Duodenal mucosa (tissue), 2 donors: ENCODE measurements around the gene KRT72.

Experiments used
- H3K27ac ChIP-seq: one replicate; pipeline ENCODE4 v1.7.0; 2013; ENCODE audit warnings: low read depth, low read length
- H3K27me3 ChIP-seq, 2 donors: one replicate each; pipeline ENCODE4 v1.7.0; 2013; ENCODE audit warnings: low read length in 2 of 2, control low read depth in 1 of 2; ENCODE audit not compliant: insufficient read depth in 2 of 2, control insufficient read depth in 1 of 2
- H3K36me3 ChIP-seq, 2 donors: one replicate each; pipeline ENCODE4 v1.7.0; 2013; ENCODE audit warnings: low read length in 2 of 2, control low read depth in 1 of 2; ENCODE audit not compliant: insufficient read depth in 2 of 2, control insufficient read depth in 1 of 2
- H3K4me1 ChIP-seq, 2 donors: one replicate each; pipeline ENCODE4 v1.7.0; 2013; ENCODE audit warnings: low read length in 2 of 2, control low read depth in 1 of 2; ENCODE audit not compliant: insufficient read depth in 2 of 2, control insufficient read depth in 1 of 2
- H3K4me3 ChIP-seq, 2 donors: one replicate each; pipeline ENCODE4 v1.7.0; 2013; ENCODE audit warnings: low read length in 2 of 2, low read depth in 1 of 2
- H3K9ac ChIP-seq, 2 donors: one replicate each; pipeline ENCODE4 v1.7.0; 2013; ENCODE audit warnings: low read length in 2 of 2, low read depth in 1 of 2
- H3K9me3 ChIP-seq, 2 donors: one replicate each; pipeline ENCODE4 v1.7.0; 2013; ENCODE audit warnings: low read length in 2 of 2, control low read depth in 1 of 2; ENCODE audit not compliant: control insufficient read depth in 1 of 2

KRT72 gene

GRCh38 chr12:52552681-52553195 is 48.5 kb downstream of the KRT72 start, which contains the start of gene KRT71:
Gene KRT71, minus strand, starts transcription at chr12:52553145. Its CDS starts 68 bp downstream, at chr12:52553077.
- H3K27me3 ChIP-seq: no peaks in the 10 kb centered on the region

GRCh38 chr12:52552055-52552454 is 49.2 kb downstream of the KRT72 start:
- no peaks in the 10 kb centered on the region for H3K27me3 ChIP-seq
- no peaks in the 10 kb centered on the region for H3K36me3 ChIP-seq
- no peak overlapping the region for H3K9ac ChIP-seq
- H3K27ac ChIP-seq: no peak overlapping the region
- H3K9me3 ChIP-seq: no peaks in the 10 kb centered on the region
- no peaks in the 10 kb centered on the region for H3K4me1 ChIP-seq
- no peak overlapping the region for H3K4me3 ChIP-seq

More at GRCh38 chr12:52552681-52553195, 48.5 kb downstream of the KRT72 start, which contains the start of gene KRT71:
- Histone ChIP-seq H3K4me3 (no peak within 1 kb of the TSS), H3K9ac (no peak within 1 kb of the TSS), H3K9me3 (no peaks in the 10 kb centered on the region), H3K27ac (no peak within 1 kb of the TSS), H3K4me1 (no peaks in the 10 kb centered on the region), H3K36me3 (no peaks in the 10 kb centered on the region)

GRCh38 chr12:52551216-52551865 is 49.9 kb downstream of the KRT72 start:
- H3K27me3 ChIP-seq: no peaks in the 10 kb centered on the region
- no peak overlapping the region for H3K9ac ChIP-seq
- H3K4me1 ChIP-seq: no peaks in the 10 kb centered on the region
- H3K9me3 ChIP-seq: no peaks in the 10 kb centered on the region
- H3K27ac ChIP-seq: no peak overlapping the region
- no peak overlapping the region for H3K4me3 ChIP-seq
- H3K36me3 ChIP-seq: no peaks in the 10 kb centered on the region

GRCh38 chr12:52546126-52546525 is 55.1 kb downstream of the KRT72 start:
- Histone ChIP-seq H3K27me3 (no peaks in the 10 kb centered on the region), H3K9me3 (no peaks in the 10 kb centered on the region), H3K9ac (no peak overlapping the region), H3K4me3 (no peak overlapping the region), H3K27ac (no peak overlapping the region), H3K36me3 (no peaks in the 10 kb centered on the region), H3K4me1 (no peaks in the 10 kb centered on the region)

- Histone ChIP-seq H3K36me3 (no peaks in the 10 kb centered on the region), H3K27ac (no peak overlapping the region), H3K27me3 (no peaks in the 10 kb centered on the region), H3K9ac (no peak overlapping the region), H3K4me1 (no peaks in the 10 kb centered on the region), H3K4me3 (no peak overlapping the region), H3K9me3 (no peaks in the 10 kb centered on the region)
Observed at GRCh38 chr12:52543985-52544883, 57.0 kb downstream of the KRT72 start.

GRCh38 chr12:52542785-52543318 is 58.4 kb downstream of the KRT72 start:
- H3K27ac ChIP-seq: no peak overlapping the region
- no peaks in the 10 kb centered on the region for H3K9me3 ChIP-seq
- peaks cover 0 to 5% of the 10 kb centered on the region in 2 donors for H3K4me1 ChIP-seq
- no peak overlapping the region for H3K9ac ChIP-seq
- no peaks in the 10 kb centered on the region for H3K27me3 ChIP-seq
- no peak overlapping the region for H3K4me3 ChIP-seq
- H3K36me3 ChIP-seq: no peaks in the 10 kb centered on the region

- Histone ChIP-seq H3K27ac (no peak overlapping the region), H3K27me3 (no peaks in the 10 kb centered on the region), H3K9ac (no peak overlapping the region), H3K36me3 (no peaks in the 10 kb centered on the region), H3K4me1 (peaks cover 0 to 5% of the 10 kb centered on the region in 2 donors), H3K4me3 (no peak overlapping the region), H3K9me3 (no peaks in the 10 kb centered on the region)
Observed at GRCh38 chr12:52542157-52542556, 59.1 kb downstream of the KRT72 start.

GRCh38 chr12:52541709-52542108 is 59.6 kb downstream of the KRT72 start:
- Histone ChIP-seq H3K4me3 (no peak overlapping the region), H3K27ac (no peak overlapping the region), H3K9me3 (no peaks in the 10 kb centered on the region), H3K4me1 (peaks cover 0 to 5% of the 10 kb centered on the region in 2 donors), H3K36me3 (no peaks in the 10 kb centered on the region), H3K9ac (no peak overlapping the region), H3K27me3 (no peaks in the 10 kb centered on the region)

GRCh38 chr12:52540531-52540930 is 60.7 kb downstream of the KRT72 start:
- no peak overlapping the region for H3K9ac ChIP-seq
- no peak overlapping the region for H3K27ac ChIP-seq
- no peaks in the 10 kb centered on the region for H3K27me3 ChIP-seq
- no peaks in the 10 kb centered on the region for H3K36me3 ChIP-seq
- H3K4me3 ChIP-seq: no peak overlapping the region
- H3K9me3 ChIP-seq: no peaks in the 10 kb centered on the region
- H3K4me1 ChIP-seq: peaks cover 0 to 5% of the 10 kb centered on the region in 2 donors

- H3K27me3 ChIP-seq: no peaks in the 10 kb centered on the region
- no peaks in the 10 kb centered on the region for H3K9me3 ChIP-seq
- no peak overlapping the region for H3K4me3 ChIP-seq
- peaks cover 0 to 5% of the 10 kb centered on the region in 2 donors for H3K4me1 ChIP-seq
- no peak overlapping the region for H3K9ac ChIP-seq
- no peak overlapping the region for H3K27ac ChIP-seq
- no peaks in the 10 kb centered on the region for H3K36me3 ChIP-seq
Observed at GRCh38 chr12:52539821-52540173, 61.5 kb downstream of the KRT72 start.
